SK-N-MC (cell line): ENCODE measurements around the gene CD96.
"Not testable (repeated sequence)": the region's sequence is repeated elsewhere in the genome, so short reads cannot be mapped to it uniquely, and the experiment has no call there.

Experiments
- DNase-seq: peaks from one replicate; pipeline ENCODE4 v3.0.0-alpha.2; 2011; ENCODE audit warnings: low read depth, low spot score
- H3K27ac ChIP-seq: fragments of 200-600 bp; sonication (generic); 2 replicates; pipeline ENCODE4 v1.5.1; 2016; ENCODE audit warnings: mixed run types
- H3K36me3 ChIP-seq: fragments of 200-600 bp; sonication (generic); 2 replicates; pipeline ENCODE4 v1.6.1; 2017; ENCODE audit warnings: antibody characterized with exemption, low read length, mixed read lengths; ENCODE audit not compliant: insufficient read depth
- H3K4me3 ChIP-seq: fragments of 200-600 bp; sonication (generic); 2 replicates; pipeline ENCODE4 v1.5.1; 2016
- H3K9ac ChIP-seq: fragments of 200-600 bp; sonication (generic); 2 replicates; pipeline ENCODE4 v1.8.0; 2017; ENCODE audit warnings: mixed run types, mixed read lengths; ENCODE audit not compliant: insufficient read length
- H3K9me3 ChIP-seq: fragments of 200-600 bp; sonication (generic); 2 replicates; pipeline ENCODE4 v1.6.1; 2017; ENCODE audit warnings: low read depth, mild to moderate bottlenecking, antibody characterized with exemption, low read length, moderate library complexity, mixed read lengths
- EZH2 ChIP-seq: fragments of 200-600 bp; sonication (generic); IDR thresholded peaks from one replicate; pipeline ENCODE4 v1.6.1; 2017; ENCODE audit warnings: antibody characterized with exemption
- FOXP2 ChIP-seq: optimal IDR thresholded peaks from 2 replicates; pipeline ENCODE3; 2011; ENCODE audit warnings: mild to moderate bottlenecking, moderate library complexity; ENCODE audit not compliant: insufficient read depth; ENCODE audit errors: extremely low read length, control extremely low read depth
- POLR2AphosphoS5 ChIP-seq: IDR thresholded peaks from 2 replicates; pipeline ENCODE4 v1.6.1; 2012; ENCODE audit warnings: mild to moderate bottlenecking, low read depth, low read length, borderline replicate concordance

CD96 gene

GRCh38 chr3:111542611-111543300 is 759 bp downstream of the CD96 start:
- no peaks in the 10 kb centered on the region for H3K36me3 ChIP-seq
- no peak overlapping the region for H3K27ac ChIP-seq
- H3K9ac ChIP-seq, result no peak overlapping the region
- no peak for DNase-seq
- H3K4me3 ChIP-seq, result no peak overlapping the region
- no peaks in the 10 kb centered on the region for H3K9me3 ChIP-seq
- no peak for TF ChIP-seq POLR2AphosphoS5
- TF ChIP-seq EZH2, result no peak
- TF ChIP-seq FOXP2, result no peak

GRCh38 chr3:111545349-111545748 is 3.4 kb downstream of the CD96 start:
- H3K9me3 ChIP-seq, result no peaks in the 10 kb centered on the region
- H3K9ac ChIP-seq, result no peak overlapping the region
- no peak overlapping the region for H3K27ac ChIP-seq
- no peak for DNase-seq
- H3K36me3 ChIP-seq, result no peaks in the 10 kb centered on the region
- TF ChIP-seq POLR2AphosphoS5 (no peak), EZH2 (no peak), FOXP2 (no peak)
- H3K4me3 ChIP-seq, result no peak overlapping the region

- Histone ChIP-seq H3K36me3 (no peaks in the 10 kb centered on the region), H3K4me3 (no peak overlapping the region), H3K9ac (no peak overlapping the region), H3K9me3 (no peaks in the 10 kb centered on the region), H3K27ac (no peak overlapping the region)
- DNase-seq, result no peak
- TF ChIP-seq FOXP2, result no peak
- no peak for TF ChIP-seq POLR2AphosphoS5
- TF ChIP-seq EZH2, result no peak
Observed at GRCh38 chr3:111547631-111548030, 5.6 kb downstream of the CD96 start.

GRCh38 chr3:111548092-111548491 is 6.1 kb downstream of the CD96 start:
- TF ChIP-seq EZH2 (no peak), POLR2AphosphoS5 (no peak), FOXP2 (no peak)
- Histone ChIP-seq H3K27ac (no peak overlapping the region), H3K36me3 (no peaks in the 10 kb centered on the region), H3K4me3 (no peak overlapping the region), H3K9ac (no peak overlapping the region), H3K9me3 (no peaks in the 10 kb centered on the region)
- no peak for DNase-seq

- Histone ChIP-seq H3K9me3 (no peaks in the 10 kb centered on the region), H3K9ac (no peak overlapping the region), H3K4me3 (no peak overlapping the region), H3K36me3 (no peaks in the 10 kb centered on the region), H3K27ac (no peak overlapping the region)
- TF ChIP-seq EZH2 (no peak), POLR2AphosphoS5 (no peak)
- DNase-seq, result no peak
Observed at GRCh38 chr3:111548756-111549155, 6.8 kb downstream of the CD96 start.

GRCh38 chr3:111561902-111562301 is 19.9 kb downstream of the CD96 start:
- not testable (repeated sequence) for H3K36me3 ChIP-seq, H3K27ac ChIP-seq, H3K9me3 ChIP-seq, H3K9ac ChIP-seq, H3K4me3 ChIP-seq, DNase-seq

GRCh38 chr3:111566844-111567243 is 24.8 kb downstream of the CD96 start:
- no peak for DNase-seq
- no peak overlapping the region for H3K9ac ChIP-seq
- no peaks in the 10 kb centered on the region for H3K36me3 ChIP-seq
- H3K27ac ChIP-seq, result no peak overlapping the region
- TF ChIP-seq POLR2AphosphoS5 (no peak), FOXP2 (no peak), EZH2 (no peak)
- H3K9me3 ChIP-seq, result no peaks in the 10 kb centered on the region
- no peak overlapping the region for H3K4me3 ChIP-seq

GRCh38 chr3:111568355-111568754 is 26.4 kb downstream of the CD96 start:
- DNase-seq, result no peak
- TF ChIP-seq POLR2AphosphoS5 (no peak), EZH2 (no peak), FOXP2 (no peak)
- H3K36me3 ChIP-seq, result no peaks in the 10 kb centered on the region

GRCh38 chr3:111568911-111569310 is 26.9 kb downstream of the CD96 start:
- no peak overlapping the region for H3K27ac ChIP-seq
- no peak for DNase-seq
- TF ChIP-seq EZH2 (no peak), POLR2AphosphoS5 (no peak), FOXP2 (no peak)
- no peaks in the 10 kb centered on the region for H3K9me3 ChIP-seq
- H3K9ac ChIP-seq, result no peak overlapping the region
- no peak overlapping the region for H3K4me3 ChIP-seq
- H3K36me3 ChIP-seq, result no peaks in the 10 kb centered on the region

More at GRCh38 chr3:111568355-111568754, 26.4 kb downstream of the CD96 start:
- Histone ChIP-seq H3K9ac (no peak overlapping the region), H3K27ac (no peak overlapping the region), H3K9me3 (no peaks in the 10 kb centered on the region), H3K4me3 (no peak overlapping the region)
